NCI-H446 (cell line): ENCODE results near the gene NISCH.
"Not testable (repeated sequence)": the region's sequence is repeated elsewhere in the genome, so short reads cannot be mapped to it uniquely, and the experiment has no call there.

Source experiments
- DNase-seq, 2 experiments: peaks; one replicate each; lab custom pipeline; 2025; lab: John Stamatoyannopoulos, UW

NISCH gene

GRCh38 chr3:52526671-52527038 is 71.3 kb downstream of the NISCH start:
- not testable (repeated sequence) for DNase-seq

- DNase-seq, result no peak
Observed at GRCh38 chr3:52527039-52527731, 71.8 kb downstream of the NISCH start.

DNA sequence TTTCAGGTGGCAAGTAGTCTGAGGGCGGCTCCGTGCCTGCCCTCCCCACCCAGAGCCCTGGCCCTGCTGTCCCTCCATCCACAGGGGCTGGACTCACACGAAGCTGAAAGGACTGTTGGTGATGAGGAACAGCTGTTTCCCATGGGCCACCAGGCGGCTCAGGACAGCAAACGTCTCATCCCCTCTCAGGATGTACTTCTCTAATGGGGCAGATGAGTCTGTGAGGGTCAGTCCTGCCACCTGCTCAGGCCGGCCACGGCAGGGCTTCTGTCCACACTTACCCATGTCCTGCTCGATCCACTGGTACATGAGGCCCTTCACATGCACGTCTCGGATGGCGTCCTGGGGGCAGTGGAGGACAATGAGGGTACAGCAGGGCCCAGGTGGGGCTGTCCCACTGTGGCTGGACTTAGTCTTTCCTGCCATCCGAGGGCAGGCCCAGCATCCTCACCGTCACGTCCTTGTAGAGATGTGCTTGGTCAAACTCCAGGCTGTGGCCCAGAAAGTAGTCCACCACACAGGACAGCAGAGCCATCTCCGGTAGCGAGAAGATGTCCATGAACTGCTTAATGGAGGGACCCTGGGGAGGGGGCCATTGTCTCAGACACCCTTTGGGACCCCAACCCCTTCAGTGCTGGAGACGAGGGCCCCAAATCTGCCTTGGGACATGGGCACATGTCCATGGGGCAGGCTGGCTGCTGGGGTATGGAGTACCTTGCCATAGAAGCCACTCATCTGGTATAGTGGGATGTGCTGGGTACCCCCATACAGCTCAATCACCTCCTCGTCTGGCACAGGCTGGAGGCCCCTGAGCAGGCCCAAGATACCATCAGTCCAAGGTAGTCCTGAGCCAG is 72.6 kb downstream of the NISCH start:
- no peak for DNase-seq

DNA sequence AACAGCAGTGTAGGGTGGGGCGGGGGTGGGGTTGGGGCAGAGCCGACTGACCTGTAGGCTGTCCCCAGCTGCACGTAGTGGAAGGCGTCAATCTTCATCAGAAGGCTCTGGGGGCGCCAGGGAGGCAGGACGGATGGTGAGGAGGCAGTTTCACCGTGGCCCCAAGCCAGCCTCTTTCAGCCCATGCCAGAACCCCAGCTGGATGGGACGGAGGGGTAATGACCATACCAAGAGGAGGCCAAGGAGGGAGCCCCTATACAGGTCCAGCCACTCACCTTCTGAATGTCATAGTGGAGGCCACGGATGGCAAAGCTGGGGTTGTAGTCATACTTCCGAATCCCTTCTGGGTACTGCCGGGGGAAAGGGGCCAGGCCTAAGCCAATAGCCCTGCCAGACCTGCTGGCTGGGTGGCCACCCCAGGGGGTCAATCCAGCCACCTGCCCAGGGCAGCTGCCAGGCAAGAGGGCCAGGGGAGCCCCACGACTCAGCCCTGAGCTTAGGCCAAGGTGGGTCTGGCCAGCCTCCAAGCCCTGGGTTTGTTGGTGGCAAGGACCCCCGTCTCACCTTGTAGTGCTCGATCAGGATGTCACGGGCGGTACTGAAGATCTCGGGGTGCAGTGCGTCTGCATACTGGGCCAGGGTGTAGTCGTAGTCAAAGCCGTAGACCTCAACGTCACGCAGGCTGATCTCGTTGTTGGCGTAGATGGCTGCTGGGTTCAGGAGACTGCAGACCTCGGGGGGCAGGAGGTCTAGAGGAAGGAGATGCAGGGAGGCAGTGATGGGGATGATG is 73.4 kb downstream of the NISCH start:
- no peak for DNase-seq

- DNase-seq, result no peak
Observed at GRCh38 chr3:52529376-52530333, 74.3 kb downstream of the NISCH start.

DNA sequence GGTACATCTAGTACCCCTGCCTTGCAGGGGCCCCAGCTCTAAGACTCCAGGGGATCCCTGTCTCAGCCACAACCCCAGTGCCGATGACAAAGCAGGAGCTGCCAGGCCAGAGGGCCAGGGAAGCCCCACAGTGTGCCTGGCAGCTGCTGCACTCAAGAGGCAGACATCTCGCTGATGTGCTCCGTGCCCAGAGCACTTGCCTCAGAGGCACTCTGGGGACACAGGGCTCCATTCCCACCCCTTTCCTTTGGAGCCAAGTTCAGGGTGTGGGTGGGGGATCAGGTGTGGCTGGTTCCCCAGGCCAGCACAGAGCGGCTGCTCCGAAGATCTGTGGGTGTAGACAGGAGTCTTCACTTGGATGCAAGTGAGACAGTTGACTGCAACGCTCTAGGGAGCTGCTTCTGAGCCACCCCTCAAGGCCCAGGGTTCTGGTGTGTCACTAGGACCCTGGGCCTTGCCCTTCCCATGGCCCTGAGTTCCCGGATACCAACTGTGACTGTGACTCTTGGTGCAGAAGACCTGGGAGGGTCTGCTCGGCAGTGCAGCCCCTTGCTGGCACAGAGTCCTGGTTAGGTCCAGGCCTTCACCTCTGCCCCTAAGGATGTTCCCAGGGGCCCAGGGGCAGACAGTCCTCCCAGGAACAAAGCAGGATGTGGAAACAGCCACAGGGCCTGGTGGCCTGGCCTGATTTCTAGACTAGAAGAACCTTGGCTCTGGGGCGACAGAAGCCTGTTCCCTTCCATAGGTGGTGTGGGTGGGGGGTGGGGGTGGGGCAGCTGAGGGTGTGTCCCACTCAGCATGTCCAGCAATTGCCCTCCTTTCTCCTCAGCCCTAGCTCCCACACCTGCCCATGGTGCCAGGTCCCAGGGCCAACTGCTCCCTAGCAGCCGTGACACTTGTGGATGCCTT is 75.8 kb downstream of the NISCH start:
- no peak for DNase-seq

DNA sequence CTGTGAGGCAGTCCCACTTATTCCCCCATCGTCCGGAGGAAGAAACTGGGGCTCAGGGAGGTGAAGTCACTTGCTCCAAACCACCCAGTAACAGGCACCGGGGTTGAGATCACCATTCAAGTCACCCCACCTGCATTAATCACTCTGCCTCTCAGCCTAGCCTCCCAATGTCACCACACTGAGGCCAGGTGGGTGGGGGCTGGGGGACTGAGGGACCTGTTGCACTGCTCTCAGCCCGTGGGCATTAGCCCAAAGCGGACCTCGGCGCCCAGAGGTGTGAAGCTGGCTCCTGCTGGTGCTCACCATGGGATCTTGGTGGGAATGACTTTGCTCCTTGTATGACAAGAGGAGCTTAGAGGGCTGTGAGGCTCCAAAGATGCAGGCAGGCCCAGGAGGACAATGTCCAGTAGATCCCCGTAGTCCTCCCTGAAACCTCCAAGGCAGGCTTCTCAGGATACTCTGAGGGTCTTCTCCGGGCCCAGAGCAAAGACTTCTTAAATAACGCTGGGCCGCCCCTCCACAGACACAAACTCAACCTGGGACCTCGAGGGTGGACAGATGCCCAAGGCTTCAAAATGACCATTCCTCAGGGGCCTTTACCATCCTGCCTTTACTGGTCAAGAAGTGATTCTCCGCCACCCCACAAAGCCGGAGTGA is 76.6 kb downstream of the NISCH start:
- no peak for DNase-seq

- no peak for DNase-seq
Observed at GRCh38 chr3:52532517-52532837, 77.1 kb downstream of the NISCH start.

GRCh38 chr3:52532838-52533622 is 77.6 kb downstream of the NISCH start:
- DNase-seq, result no peak

DNA sequence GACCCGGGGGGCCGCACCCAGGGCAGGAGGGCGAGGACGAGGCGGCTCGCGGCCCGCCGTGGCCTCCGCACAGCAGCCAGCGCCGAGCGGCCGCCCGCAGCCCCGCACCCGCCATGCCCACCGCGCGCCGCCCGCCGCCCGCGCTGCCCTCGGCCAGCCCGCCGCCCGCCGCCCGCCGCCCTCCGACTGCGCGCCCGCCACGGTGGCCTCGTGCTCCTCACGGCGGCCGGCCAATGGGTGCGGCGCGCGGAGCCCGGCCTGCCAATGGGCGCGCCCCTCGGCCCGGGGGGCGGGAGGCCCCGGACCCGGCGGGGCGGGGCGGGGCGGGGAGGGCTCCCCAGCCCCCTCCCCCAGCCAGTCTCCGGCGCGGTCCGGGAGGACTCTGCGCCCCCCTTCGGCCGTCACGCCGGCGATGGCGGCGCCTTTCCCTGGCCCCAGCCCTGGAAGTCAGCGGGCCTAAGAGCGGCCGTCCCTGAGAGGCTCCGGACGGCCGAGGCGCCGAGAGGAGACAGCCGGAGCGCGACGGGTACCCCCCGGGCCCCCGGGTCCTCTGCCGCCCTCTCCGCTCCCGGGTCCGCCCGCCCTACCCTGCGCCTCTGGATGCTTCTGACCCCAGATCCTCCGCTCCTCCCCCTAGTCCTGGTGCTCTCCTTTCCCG is 78.3 kb downstream of the NISCH start, which contains the start of gene NT5DC2:
Gene NT5DC2 (minus strand): TSS at position 235 of the 658 bp plus-strand sequence. CDS start 120 bp downstream, at position 115.
- DNase-seq, result peak in 1 of 2 experiments; percentile 70

GRCh38 chr3:52534281-52535183 is 79.1 kb downstream of the NISCH start:
- DNase-seq, result no peak

DNA sequence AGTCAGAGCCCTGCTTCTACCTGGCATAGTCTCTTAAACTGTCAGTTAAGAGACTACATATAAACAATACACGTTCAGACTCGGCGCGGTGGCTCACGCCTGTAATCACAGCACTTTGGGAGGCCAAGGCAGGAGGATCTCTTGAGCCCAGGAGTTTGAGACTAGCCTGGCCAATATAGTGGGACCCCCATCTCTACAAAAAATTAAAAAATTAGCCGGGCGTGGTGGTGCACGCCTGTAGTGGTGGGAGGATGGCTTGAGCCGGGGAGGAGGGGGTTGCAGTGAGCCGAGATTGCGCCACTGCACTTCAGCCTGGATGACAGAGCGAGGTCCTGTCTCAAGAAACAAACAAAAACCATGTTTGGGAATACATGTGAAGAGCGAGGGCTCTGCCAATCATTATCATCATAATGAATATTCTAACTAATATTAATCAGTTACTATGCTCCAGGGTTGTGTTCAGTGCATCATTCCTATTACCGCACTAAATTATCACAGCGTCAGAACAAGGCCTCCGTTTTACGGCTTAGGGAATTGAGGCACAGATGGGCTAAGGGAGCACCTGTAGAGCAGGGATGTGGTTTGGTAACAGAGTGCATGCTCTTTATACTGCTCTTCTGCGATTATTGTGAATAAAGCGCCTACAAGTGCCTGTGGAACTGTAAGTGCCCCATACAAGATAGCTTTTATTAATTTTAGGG is 80.2 kb downstream of the NISCH start:
- no peak for DNase-seq

GRCh38 chr3:52536112-52536368 is 80.6 kb downstream of the NISCH start:
- DNase-seq, result no peak

DNA sequence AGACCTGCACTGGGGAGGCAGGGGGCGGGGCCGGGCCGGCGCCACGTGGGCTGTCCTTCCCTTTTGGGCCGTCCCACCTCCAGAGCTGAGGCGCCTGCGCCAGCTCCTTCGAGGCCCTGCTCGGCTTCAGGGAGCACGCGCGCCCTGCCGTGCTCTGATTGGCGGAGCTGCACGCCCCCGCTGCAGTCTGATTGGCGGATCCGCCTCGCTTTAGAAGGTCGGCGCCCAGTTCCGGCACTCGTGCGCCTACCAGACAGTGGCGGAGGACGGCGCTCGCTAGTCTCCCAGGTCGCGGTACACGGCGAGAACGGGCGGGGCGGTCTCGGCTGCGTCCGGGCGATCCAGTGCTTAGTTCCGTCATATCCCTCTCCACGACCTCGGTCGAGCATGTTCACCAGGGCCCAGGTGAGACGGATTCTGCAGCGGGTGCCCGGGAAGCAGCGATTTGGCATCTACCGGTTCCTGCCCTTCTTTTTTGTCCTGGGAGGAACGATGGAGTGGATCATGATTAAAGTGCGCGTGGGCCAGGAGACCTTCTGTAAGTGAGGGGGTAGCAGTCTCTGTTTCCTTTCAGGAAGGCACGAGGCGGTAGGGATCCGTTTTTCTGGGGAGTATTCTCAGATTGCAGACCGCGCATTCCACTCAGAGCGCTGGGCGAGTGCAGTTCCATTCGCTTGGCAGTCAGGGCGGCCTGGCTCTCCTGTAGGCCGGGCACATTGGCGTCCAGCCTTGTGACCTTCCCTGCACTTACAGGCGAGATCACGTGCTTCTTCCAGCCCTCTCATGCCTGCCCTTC is 81.2 kb downstream of the NISCH start, which contains the start of gene UQCC5:
Gene UQCC5 (plus strand): TSS at position 237 of the 796 bp plus-strand sequence. CDS start 151 bp downstream, at position 388.
- peak; percentile 85 to 96 for DNase-seq

GRCh38 chr3:52537165-52537620 is 81.8 kb downstream of the NISCH start:
- DNase-seq, result no peak
